Activated CD4-positive, alpha-beta memory T cell treated with anti-CD3 and anti-CD28 coated beads, Interleukin-2, amount 10 ng/mL, durations not matched to agents 7 days and 5 days (primary cell): Measurements from ENCODE around the gene WWC1. TPM values are rescaled to one million over a fixed set of nuclear protein-coding genes. Genes with fewer than 3 reads are reported as not detected.

Experiments
- CTCF ChIA-PET: fragments of 350-600 bp; sonication (Branson Sonifier 250); formaldehyde crosslinking; loops from one replicate; lab custom pipeline; 2021; ENCODE audit warnings: antibody characterized with exemption, inconsistent platforms; lab: Charles Lee
- POLR2A ChIA-PET: fragments of 350-600 bp; sonication (Branson Sonifier 250); formaldehyde crosslinking; loops from one replicate; lab custom pipeline; 2021; ENCODE audit warnings: antibody characterized with exemption; lab: Charles Lee
- DNase-seq: peaks from one replicate; pipeline ENCODE4 v3.0.0-alpha.2; 2020
- H3K27ac Mint-ChIP-seq: one replicate; pipeline ENCODE4 v1.8.0; 2021; ENCODE audit warnings: mild to moderate bottlenecking, mixed read lengths
- H3K27me3 Mint-ChIP-seq: one replicate; pipeline ENCODE4 v1.8.0; 2021; ENCODE audit warnings: mixed read lengths
- H3K36me3 Mint-ChIP-seq: one replicate; pipeline ENCODE4 v1.8.0; 2021; ENCODE audit warnings: low read depth, mixed read lengths
- H3K4me1 Mint-ChIP-seq: one replicate; pipeline ENCODE4 v1.8.0; 2021; ENCODE audit warnings: mixed read lengths
- H3K4me3 Mint-ChIP-seq: one replicate; pipeline ENCODE4 v1.8.0; 2021; ENCODE audit warnings: mild to moderate bottlenecking, mixed read lengths
- H3K9me3 Mint-ChIP-seq: one replicate; pipeline ENCODE4 v1.8.0; 2021; ENCODE audit warnings: mixed read lengths
- total RNA-seq, 2 experiments: library from RNA; stranded (reverse); gene quantifications; one replicate each; pipeline ENCODE4 v1.2.3, GENCODE V29; 2021

The WWC1 gene
- total RNA-seq, 2 experiments from 2014 or later = not detected

DNA sequence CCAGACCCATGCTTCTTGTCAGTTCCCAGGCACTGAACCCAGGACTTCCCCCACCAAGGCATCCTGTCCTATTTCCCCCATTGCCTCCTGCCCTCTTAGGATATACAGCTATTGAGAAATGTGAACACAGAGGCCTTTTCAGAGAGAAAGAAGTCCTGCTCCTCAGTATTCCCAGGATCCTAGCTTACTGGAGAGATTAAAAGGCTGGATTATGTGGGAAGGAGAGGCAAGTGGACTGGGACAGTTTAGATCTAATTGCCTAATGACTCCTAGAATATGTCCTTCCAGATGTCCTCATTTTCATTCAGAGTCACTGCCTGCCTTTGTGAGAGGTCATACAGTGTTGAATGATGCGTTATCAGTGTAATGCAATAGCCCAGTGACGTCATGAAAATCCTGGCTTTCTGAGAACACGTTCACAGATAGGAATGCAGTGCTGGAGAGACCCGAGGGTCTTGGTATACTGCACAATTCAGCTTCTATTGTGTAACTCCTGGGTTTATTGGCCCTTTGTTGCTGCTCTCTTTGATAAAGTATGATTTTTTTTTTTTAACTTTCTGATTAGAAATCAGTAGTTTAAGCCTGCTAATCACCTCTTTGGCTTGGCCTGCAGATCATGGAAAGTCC is 26.2 kb downstream of the WWC1 start:
- H3K4me3 Mint-ChIP-seq = no peak overlapping the region
- no peak overlapping the region for H3K27ac Mint-ChIP-seq
- no peaks in the 10 kb centered on the region for H3K36me3 Mint-ChIP-seq
- no peak for DNase-seq
- no peaks in the 10 kb centered on the region for H3K4me1 Mint-ChIP-seq
- POLR2A ChIA-PET = no interaction called here
- CTCF ChIA-PET = no interaction called here
- H3K9me3 Mint-ChIP-seq = no peaks in the 10 kb centered on the region
- H3K27me3 Mint-ChIP-seq = no peaks in the 10 kb centered on the region

GRCh38 chr5:168318240-168318639 is 26.8 kb downstream of the WWC1 start:
- no peaks in the 10 kb centered on the region for H3K27me3 Mint-ChIP-seq
- no peak overlapping the region for H3K4me3 Mint-ChIP-seq
- H3K36me3 Mint-ChIP-seq = no peaks in the 10 kb centered on the region
- no peaks in the 10 kb centered on the region for H3K9me3 Mint-ChIP-seq
- CTCF ChIA-PET = no interaction called here
- DNase-seq = no peak
- H3K4me1 Mint-ChIP-seq = no peaks in the 10 kb centered on the region
- POLR2A ChIA-PET = no interaction called here
- no peak overlapping the region for H3K27ac Mint-ChIP-seq

- Mint-ChIP-seq H3K4me3 (no peak overlapping the region), H3K36me3 (no peaks in the 10 kb centered on the region), H3K27ac (no peak overlapping the region), H3K27me3 (no peaks in the 10 kb centered on the region), H3K9me3 (no peaks in the 10 kb centered on the region), H3K4me1 (no peaks in the 10 kb centered on the region)
- DNase-seq = no peak
- ChIA-PET POLR2A (no interaction called here), CTCF (no interaction called here)
Measured at GRCh38 chr5:168319774-168320173, 28.3 kb downstream of the WWC1 start.

DNA sequence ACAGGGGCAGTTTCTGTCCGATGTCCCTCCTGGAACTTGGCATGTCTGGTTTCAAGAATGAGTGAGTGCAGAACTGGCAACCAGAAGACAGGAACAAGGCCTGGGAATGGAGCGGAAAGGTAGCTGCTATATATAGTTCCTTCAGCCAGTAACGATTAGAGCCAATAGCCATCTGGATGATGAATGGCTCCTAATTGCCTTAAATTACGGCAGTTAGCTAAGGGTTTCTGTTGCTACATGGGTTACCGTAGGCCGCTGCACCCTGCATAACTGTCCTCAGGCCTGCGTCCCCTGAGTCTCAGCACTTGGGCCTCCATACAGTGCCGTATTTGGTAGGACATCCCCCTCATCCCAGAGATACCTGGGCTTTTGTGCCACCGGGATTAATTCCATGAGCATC is 29.4 kb downstream of the WWC1 start:
- no peak overlapping the region for H3K27ac Mint-ChIP-seq
- no peak for DNase-seq
- POLR2A ChIA-PET = no interaction called here
- H3K4me3 Mint-ChIP-seq = no peak overlapping the region
- no peaks in the 10 kb centered on the region for H3K9me3 Mint-ChIP-seq
- no peaks in the 10 kb centered on the region for H3K27me3 Mint-ChIP-seq
- CTCF ChIA-PET = no interaction called here
- H3K36me3 Mint-ChIP-seq = no peaks in the 10 kb centered on the region
- no peaks in the 10 kb centered on the region for H3K4me1 Mint-ChIP-seq

GRCh38 chr5:168324859-168325630 is 33.6 kb downstream of the WWC1 start:
- Mint-ChIP-seq H3K27ac (no peak overlapping the region), H3K4me1 (no peaks in the 10 kb centered on the region), H3K4me3 (no peak overlapping the region), H3K9me3 (no peaks in the 10 kb centered on the region), H3K36me3 (no peaks in the 10 kb centered on the region), H3K27me3 (peaks cover 8% of the 10 kb centered on the region)
- CTCF ChIA-PET = no interaction called here
- no peak for DNase-seq
- POLR2A ChIA-PET = no interaction called here

DNA sequence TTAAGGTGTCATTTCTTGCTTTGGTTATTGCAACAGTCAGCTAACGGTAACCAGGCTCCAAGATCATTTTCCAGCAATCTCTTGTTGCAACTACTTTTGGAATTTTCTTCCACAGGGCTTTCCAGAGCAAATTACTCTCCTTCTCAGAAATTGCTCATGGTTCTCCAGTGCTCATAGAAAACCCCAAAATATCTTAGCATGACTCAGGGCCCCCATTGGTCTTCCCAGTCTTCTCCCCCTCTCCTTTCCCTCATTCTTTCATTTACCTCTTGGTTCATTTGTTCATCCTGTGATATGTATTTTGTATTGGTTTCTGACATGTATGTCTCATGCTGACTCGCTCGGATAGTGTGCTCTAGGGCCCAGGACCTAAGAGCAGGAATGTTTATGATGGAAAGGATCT is 35.6 kb downstream of the WWC1 start:
- no peak overlapping the region for H3K27ac Mint-ChIP-seq
- no peaks in the 10 kb centered on the region for H3K36me3 Mint-ChIP-seq
- no peak for DNase-seq
- ChIA-PET POLR2A (no interaction called here), CTCF (no interaction called here)
- no peak overlapping the region for H3K4me3 Mint-ChIP-seq
- H3K27me3 Mint-ChIP-seq = peaks cover 10% of the 10 kb centered on the region
- no peaks in the 10 kb centered on the region for H3K9me3 Mint-ChIP-seq
- no peaks in the 10 kb centered on the region for H3K4me1 Mint-ChIP-seq

DNA sequence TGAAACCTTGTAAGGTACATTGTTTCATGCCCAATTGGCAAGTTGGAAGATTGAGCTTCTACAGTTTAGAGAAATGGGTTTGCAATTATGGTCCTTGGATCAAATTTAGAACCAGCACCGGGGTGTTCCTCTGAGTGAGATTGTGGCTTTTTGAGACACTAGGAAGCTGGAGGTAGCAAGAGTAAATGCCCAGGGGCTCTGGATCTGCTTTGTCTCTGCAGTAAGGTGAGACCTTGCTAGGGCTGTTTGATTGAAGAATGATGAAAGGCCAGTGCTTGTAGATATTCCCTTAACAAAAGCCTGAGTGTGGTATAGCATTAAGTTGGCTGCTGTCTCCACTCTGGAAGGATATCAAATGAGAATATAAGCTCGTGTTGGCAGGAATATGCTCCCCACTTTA is 36.0 kb downstream of the WWC1 start:
- DNase-seq = no peak
- H3K36me3 Mint-ChIP-seq = no peaks in the 10 kb centered on the region
- CTCF ChIA-PET = interaction anchor here (0.5 to 1.3 kb wide), 2 partner anchors 10 to 157 kb away, joined by 3 read pairs; no protein-coding TSS in a partner anchor
- POLR2A ChIA-PET = interaction anchor here (0.6 kb wide), 1 partner anchor 20 kb away, joined by 3 read pairs; no protein-coding TSS in a partner anchor
- no peaks in the 10 kb centered on the region for H3K9me3 Mint-ChIP-seq
- no peaks in the 10 kb centered on the region for H3K4me1 Mint-ChIP-seq
- peaks cover 10% of the 10 kb centered on the region for H3K27me3 Mint-ChIP-seq
- no peak overlapping the region for H3K4me3 Mint-ChIP-seq
- H3K27ac Mint-ChIP-seq = no peak overlapping the region

DNA sequence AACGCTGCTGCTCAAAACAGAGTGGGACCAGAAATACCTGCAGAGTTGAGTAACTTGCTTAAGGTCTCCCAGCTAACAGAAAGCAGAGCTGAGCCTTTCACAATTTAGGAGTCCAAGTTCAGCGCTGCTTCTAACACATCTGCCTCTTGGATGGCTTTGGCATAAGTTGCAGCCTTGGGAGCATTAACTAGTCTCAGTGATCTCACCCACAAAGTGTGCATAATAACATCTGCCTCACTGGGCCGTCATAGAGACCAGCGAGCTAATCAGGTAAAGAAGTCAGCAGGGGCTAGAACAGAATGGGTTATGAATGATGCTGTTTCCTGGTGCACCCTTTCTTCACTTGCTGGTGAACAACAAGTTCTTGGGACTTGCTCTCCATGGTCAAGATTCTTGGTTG is 36.5 kb downstream of the WWC1 start:
- Mint-ChIP-seq H3K27me3 (peaks cover 10% of the 10 kb centered on the region), H3K4me3 (no peak overlapping the region), H3K36me3 (no peaks in the 10 kb centered on the region), H3K9me3 (no peaks in the 10 kb centered on the region), H3K4me1 (no peaks in the 10 kb centered on the region), H3K27ac (no peak overlapping the region)
- POLR2A ChIA-PET = interaction anchor here (0.6 kb wide), 1 partner anchor 21 kb away, joined by 3 read pairs; no protein-coding TSS in a partner anchor
- CTCF ChIA-PET = interaction anchor here (0.5 to 1.3 kb wide), 2 partner anchors 10 to 156 kb away, joined by 3 read pairs; no protein-coding TSS in a partner anchor
- DNase-seq = no peak

- CTCF ChIA-PET = interaction anchor here (1.3 kb wide), 1 partner anchor 9 kb away, joined by 3 read pairs; no protein-coding TSS in a partner anchor
- Mint-ChIP-seq H3K4me3 (no peak overlapping the region), H3K9me3 (no peaks in the 10 kb centered on the region), H3K36me3 (no peaks in the 10 kb centered on the region), H3K27ac (no peak overlapping the region), H3K27me3 (peaks cover 10% of the 10 kb centered on the region), H3K4me1 (no peaks in the 10 kb centered on the region)
- DNase-seq = no peak
- POLR2A ChIA-PET = no interaction called here
Measured at GRCh38 chr5:168328814-168329213, 37.4 kb downstream of the WWC1 start.

DNA sequence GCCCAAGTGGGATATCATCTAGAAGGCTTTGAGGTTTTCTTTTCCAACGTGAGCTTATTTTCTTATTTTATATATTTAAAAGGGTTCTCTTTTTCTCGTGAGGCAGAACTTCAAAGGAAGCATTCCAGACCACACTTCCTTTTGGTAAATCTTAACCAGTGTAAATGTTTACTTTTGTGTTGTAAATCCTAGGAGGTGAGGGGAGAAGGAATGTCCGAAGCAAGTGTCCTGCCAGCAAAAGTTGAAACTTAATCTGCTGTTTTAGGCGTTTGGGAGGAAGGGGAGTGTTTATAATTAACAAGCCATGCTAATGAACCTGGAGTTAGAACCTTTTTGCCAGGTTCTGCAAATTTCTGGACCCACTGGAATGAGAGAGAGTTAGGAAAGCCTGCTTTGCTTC is 37.9 kb downstream of the WWC1 start:
- no peak for DNase-seq
- ChIA-PET POLR2A (no interaction called here), CTCF (interaction anchor here (1.2 kb wide), 1 partner anchor 93 kb away, joined by 3 read pairs; no protein-coding TSS in a partner anchor)
- Mint-ChIP-seq H3K27me3 (peaks cover 10% of the 10 kb centered on the region), H3K4me1 (no peaks in the 10 kb centered on the region), H3K9me3 (no peaks in the 10 kb centered on the region), H3K36me3 (no peaks in the 10 kb centered on the region), H3K4me3 (no peak overlapping the region), H3K27ac (no peak overlapping the region)

- DNase-seq = no peak
- Mint-ChIP-seq H3K27ac (no peak overlapping the region), H3K4me3 (no peak overlapping the region), H3K36me3 (no peaks in the 10 kb centered on the region), H3K9me3 (no peaks in the 10 kb centered on the region), H3K4me1 (no peaks in the 10 kb centered on the region), H3K27me3 (peaks cover 8% of the 10 kb centered on the region)
- CTCF ChIA-PET = no interaction called here
- POLR2A ChIA-PET = no interaction called here
Measured at GRCh38 chr5:168332042-168332441, 40.6 kb downstream of the WWC1 start.

DNA sequence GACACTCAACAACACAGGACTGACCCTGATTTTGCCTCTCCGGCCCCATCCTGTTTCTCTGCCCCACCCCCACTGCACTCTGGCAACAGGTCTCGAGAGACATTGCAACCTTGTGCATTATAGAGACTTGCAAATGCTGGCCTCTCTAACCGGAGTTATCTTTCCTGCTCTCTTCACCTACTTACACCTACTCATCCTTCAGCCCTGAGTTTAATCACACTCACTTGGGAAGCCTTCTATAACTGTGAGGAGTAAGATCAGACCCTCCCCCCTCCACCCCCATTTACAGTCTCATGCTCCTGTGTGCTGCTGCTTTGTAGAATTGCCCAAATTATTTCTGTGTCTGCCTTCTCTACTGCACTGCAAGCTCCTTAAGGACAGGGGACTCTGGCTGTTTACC is 42.8 kb downstream of the WWC1 start:
- ChIA-PET CTCF (no interaction called here), POLR2A (no interaction called here)
- Mint-ChIP-seq H3K36me3 (no peaks in the 10 kb centered on the region), H3K4me1 (no peaks in the 10 kb centered on the region), H3K9me3 (no peaks in the 10 kb centered on the region), H3K27ac (no peak overlapping the region), H3K4me3 (no peak overlapping the region), H3K27me3 (peaks cover 7% of the 10 kb centered on the region)
- no peak for DNase-seq

- H3K9me3 Mint-ChIP-seq = no peaks in the 10 kb centered on the region
- no peaks in the 10 kb centered on the region for H3K4me1 Mint-ChIP-seq
- DNase-seq = no peak
- no peak overlapping the region for H3K4me3 Mint-ChIP-seq
- H3K27me3 Mint-ChIP-seq = peaks cover 4% of the 10 kb centered on the region
- POLR2A ChIA-PET = no interaction called here
- CTCF ChIA-PET = no interaction called here
- no peak overlapping the region for H3K27ac Mint-ChIP-seq
- H3K36me3 Mint-ChIP-seq = no peaks in the 10 kb centered on the region
Measured at GRCh38 chr5:168334695-168335094, 43.2 kb downstream of the WWC1 start.
